Measurements from ENCODE around the gene TSG101. TPM values are rescaled to one million over a fixed set of nuclear protein-coding genes. Genes with fewer than 3 reads are reported as not detected.

The TSG101 gene
- total RNA-seq, 1 donor from 2014 or later: 60.1 TPM

Other genes starting within 250 kb of the TSG101 start
- gene HPS5, start 204.8 kb downstream of the TSG101 start, total RNA-seq: 16.6 and 28.2 TPM in 2 replicates
- 41.0 and 45.8 TPM in 2 replicates for gene GTF2H1, start 204.4 kb downstream of the TSG101 start, total RNA-seq
- gene LDHA, start 132.4 kb downstream of the TSG101 start, total RNA-seq: 207 and 243 TPM in 2 replicates
- gene LDHC, start 114.6 kb downstream of the TSG101 start, total RNA-seq: not detected in 2 replicates
- not detected in 2 replicates for gene LDHAL6A, start 71.1 kb downstream of the TSG101 start, total RNA-seq
- 15.5 and 15.9 TPM in 2 replicates for gene UEVLD, start 61.8 kb upstream of the TSG101 start, total RNA-seq
- 0.20 and 0.22 TPM in 2 replicates for gene MISFA, start 72.8 kb upstream of the TSG101 start, total RNA-seq
- gene SPTY2D1, start 107.4 kb upstream of the TSG101 start, total RNA-seq: 7.2 and 9.3 TPM in 2 replicates
- gene TMEM86A, start 171.8 kb upstream of the TSG101 start, total RNA-seq: 2.4 and 6.3 TPM in 2 replicates
- gene IGSF22, start 199.2 kb upstream of the TSG101 start, total RNA-seq: under 0.01 and 0.22 TPM in 2 replicates

Measured in lung microvascular endothelial cell (primary cell).